GM21723 (cell line): ENCODE measurements around the gene CFHR1.
"Not testable (repeated sequence)": the region's sequence is repeated elsewhere in the genome, so short reads cannot be mapped to it uniquely, and the experiment has no call there.

ENCODE experiments used
- ATAC-seq: cut with Tn5 transposase; IDR thresholded peaks from one replicate; pipeline ENCODE4 v1.9.1; 2021; ENCODE audit warnings: mild to moderate bottlenecking, moderate library complexity; ENCODE audit not compliant: unreplicated experiment

CFHR1 gene

GRCh38 chr1:196819531-196819930 is at the start of gene CFHR1:
CFHR1 (plus strand) TSS chr1:196819731; CDS start chr1:196819845, 114 bp downstream.
- not testable (repeated sequence) for ATAC-seq

GRCh38 chr1:196769823-196770222 is 49.7 kb upstream of the CFHR1 start:
- ATAC-seq: not testable (repeated sequence)

- no peak for ATAC-seq
These were observed 45.8 kb upstream of the CFHR1 start for GRCh38 chr1:196773713-196774112.

- ATAC-seq: no peak
These were observed 45.4 kb upstream of the CFHR1 start for GRCh38 chr1:196774175-196774574.

GRCh38 chr1:196774603-196775002 is 44.9 kb upstream of the CFHR1 start, which contains the start of gene CFHR3:
CFHR3 (plus strand) TSS chr1:196774840; CDS start chr1:196774887, 47 bp downstream.
- ATAC-seq: no peak

GRCh38 chr1:196777603-196778002 is 41.9 kb upstream of the CFHR1 start:
- ATAC-seq: no peak

- ATAC-seq: no peak
These were observed 40.4 kb upstream of the CFHR1 start for GRCh38 chr1:196779093-196779492.

GRCh38 chr1:196791252-196791651 is 28.3 kb upstream of the CFHR1 start:
- ATAC-seq: not testable (repeated sequence)

GRCh38 chr1:196794103-196794502 is 25.4 kb upstream of the CFHR1 start:
- not testable (repeated sequence) for ATAC-seq

- ATAC-seq: no peak
These were observed 21.6 kb upstream of the CFHR1 start for GRCh38 chr1:196797891-196798290.

- ATAC-seq: not testable (repeated sequence)
These were observed 17.6 kb upstream of the CFHR1 start for GRCh38 chr1:196801920-196802319.

- ATAC-seq: no peak
These were observed 10.8 kb upstream of the CFHR1 start for GRCh38 chr1:196808529-196809235.

GRCh38 chr1:196817442-196817841 is 2.1 kb upstream of the CFHR1 start:
- not testable (repeated sequence) for ATAC-seq

- peak; percentile 94 for ATAC-seq
These were observed 8.3 kb downstream of the CFHR1 start for GRCh38 chr1:196827860-196828259.

GRCh38 chr1:196849613-196850492 is 30.3 kb downstream of the CFHR1 start:
- ATAC-seq: not testable (repeated sequence)

- no peak for ATAC-seq
These were observed 36.5 kb downstream of the CFHR1 start for GRCh38 chr1:196856053-196856452.

- no peak for ATAC-seq
These were observed 37.7 kb downstream of the CFHR1 start for GRCh38 chr1:196857188-196857587.

GRCh38 chr1:196858811-196859210 is 39.3 kb downstream of the CFHR1 start:
- no peak for ATAC-seq

- no peak for ATAC-seq
These were observed 40.9 kb downstream of the CFHR1 start for GRCh38 chr1:196860323-196860884.

- no peak for ATAC-seq
These were observed 41.9 kb downstream of the CFHR1 start for GRCh38 chr1:196861429-196861828.

GRCh38 chr1:196866974-196867373 is 47.4 kb downstream of the CFHR1 start:
- no peak for ATAC-seq
